GM06990 (cell line): ENCODE measurements around the gene SIM2.

Experiments used
- DNase-seq: peaks from one replicate; pipeline ENCODE4 v3.0.0-alpha.2; 2011; ENCODE audit not compliant: insufficient read length; ENCODE audit errors: extremely low read depth
- H3K27me3 ChIP-seq: replicated peaks from 2 replicates; pipeline ENCODE4 v1.6.0; 2011; ENCODE audit warnings: low read length; ENCODE audit not compliant: control insufficient read depth, insufficient read depth
- H3K36me3 ChIP-seq: 2 replicates; pipeline ENCODE4 v1.5.1; 2011; ENCODE audit warnings: low read length; ENCODE audit not compliant: control insufficient read depth, insufficient read depth
- H3K4me3 ChIP-seq: replicated peaks from 2 replicates; pipeline ENCODE4 v1.5.1; 2011; ENCODE audit warnings: low read depth, mild to moderate bottlenecking, control low read depth, low read length
- TF ChIP-seq, protein P1 (sequence below): IDR thresholded peaks from 2 replicates; pipeline ENCODE4 v1.5.1; 2011; ENCODE audit warnings: low read length, control low read depth, mild to moderate bottlenecking, inconsistent platforms; ENCODE audit not compliant: insufficient read depth, poor library complexity, severe bottlenecking

SIM2 gene

GRCh38 chr21:36706951-36707762 is 8.2 kb downstream of the SIM2 start:
- Histone ChIP-seq H3K36me3 (no peaks in the 10 kb centered on the region), H3K4me3 (no peak overlapping the region), H3K27me3 (peaks cover 8% of the 10 kb centered on the region)
- no peak for DNase-seq
- TF ChIP-seq, protein P1, sequence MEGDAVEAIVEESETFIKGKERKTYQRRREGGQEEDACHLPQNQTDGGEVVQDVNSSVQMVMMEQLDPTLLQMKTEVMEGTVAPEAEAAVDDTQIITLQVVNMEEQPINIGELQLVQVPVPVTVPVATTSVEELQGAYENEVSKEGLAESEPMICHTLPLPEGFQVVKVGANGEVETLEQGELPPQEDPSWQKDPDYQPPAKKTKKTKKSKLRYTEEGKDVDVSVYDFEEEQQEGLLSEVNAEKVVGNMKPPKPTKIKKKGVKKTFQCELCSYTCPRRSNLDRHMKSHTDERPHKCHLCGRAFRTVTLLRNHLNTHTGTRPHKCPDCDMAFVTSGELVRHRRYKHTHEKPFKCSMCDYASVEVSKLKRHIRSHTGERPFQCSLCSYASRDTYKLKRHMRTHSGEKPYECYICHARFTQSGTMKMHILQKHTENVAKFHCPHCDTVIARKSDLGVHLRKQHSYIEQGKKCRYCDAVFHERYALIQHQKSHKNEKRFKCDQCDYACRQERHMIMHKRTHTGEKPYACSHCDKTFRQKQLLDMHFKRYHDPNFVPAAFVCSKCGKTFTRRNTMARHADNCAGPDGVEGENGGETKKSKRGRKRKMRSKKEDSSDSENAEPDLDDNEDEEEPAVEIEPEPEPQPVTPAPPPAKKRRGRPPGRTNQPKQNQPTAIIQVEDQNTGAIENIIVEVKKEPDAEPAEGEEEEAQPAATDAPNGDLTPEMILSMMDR, result no peak

DNA sequence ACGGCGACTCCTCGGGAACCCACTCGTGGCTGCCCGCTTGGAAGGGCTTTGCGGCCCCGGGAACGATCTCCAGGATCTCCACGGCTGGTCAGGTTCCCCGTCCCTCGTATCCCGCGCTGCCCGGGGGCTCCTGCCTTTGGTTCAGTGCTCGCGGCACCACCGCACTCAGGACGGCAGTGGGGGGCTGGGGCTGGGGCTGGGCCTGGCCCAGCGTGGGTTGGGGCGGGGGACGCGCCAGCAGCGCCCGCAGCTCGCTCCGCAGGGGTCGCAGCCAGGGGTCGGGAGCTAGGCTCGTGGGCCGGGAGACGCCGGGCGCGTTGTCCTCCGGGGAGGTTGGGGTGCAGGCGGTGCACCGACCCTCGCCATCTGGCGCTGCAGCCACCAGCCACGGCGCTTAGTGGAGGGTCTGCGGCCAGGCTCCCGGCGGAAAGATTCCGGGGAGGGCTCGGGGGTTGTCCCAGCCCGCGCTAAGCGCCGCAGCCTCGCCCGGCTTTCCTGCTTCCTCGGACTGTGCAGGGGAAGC is 8.9 kb downstream of the SIM2 start:
- TF ChIP-seq, protein P1, result no peak
- Histone ChIP-seq H3K36me3 (no peaks in the 10 kb centered on the region), H3K4me3 (no peak overlapping the region), H3K27me3 (peaks cover 7% of the 10 kb centered on the region)
- no peak for DNase-seq

DNA sequence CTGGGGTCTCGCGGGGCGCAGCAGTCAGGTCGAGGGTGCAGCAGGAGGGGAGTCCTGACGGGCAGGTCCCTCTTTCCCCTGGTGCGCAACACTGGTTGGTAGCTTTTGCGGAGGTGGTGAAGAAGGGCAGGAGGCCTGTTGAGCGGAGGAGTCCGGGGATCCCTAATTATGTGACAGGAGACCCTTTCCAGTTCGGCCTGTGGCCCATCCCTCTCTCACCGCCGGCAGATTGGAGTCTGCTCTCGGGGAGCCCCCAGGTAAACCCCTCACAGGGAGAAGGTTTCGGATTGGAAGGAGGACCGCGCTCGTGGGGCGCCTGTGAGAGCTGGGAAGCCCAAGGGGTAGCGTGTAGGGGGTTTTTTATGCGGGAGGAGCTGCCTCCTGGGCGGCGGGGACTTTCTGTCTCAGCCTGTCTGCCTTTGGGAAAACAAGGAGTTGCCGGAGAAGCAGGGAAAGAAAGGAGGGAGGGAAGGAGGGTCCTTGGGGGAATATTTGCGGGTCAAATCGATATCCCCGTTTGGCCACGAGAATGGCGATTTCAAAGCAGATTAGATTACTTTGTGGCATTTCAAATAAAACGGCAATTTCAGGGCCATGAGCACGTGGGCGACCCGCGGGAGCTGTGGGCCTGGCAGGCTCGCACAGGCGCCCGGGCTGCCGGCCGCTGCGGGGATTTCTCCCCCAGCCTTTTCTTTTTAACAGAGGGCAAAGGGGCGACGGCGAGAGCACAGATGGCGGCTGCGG is 9.5 kb downstream of the SIM2 start:
- Histone ChIP-seq H3K27me3 (peaks cover 3% of the 10 kb centered on the region), H3K4me3 (no peak overlapping the region), H3K36me3 (no peaks in the 10 kb centered on the region)
- DNase-seq, result no peak
- TF ChIP-seq, protein P1, result no peak

GRCh38 chr21:36709030-36709867 is 10.3 kb downstream of the SIM2 start:
- Histone ChIP-seq H3K36me3 (no peaks in the 10 kb centered on the region), H3K27me3 (no peaks in the 10 kb centered on the region; the same call in none of the 2 replicates), H3K4me3 (no peak overlapping the region)
- no peak for DNase-seq
- TF ChIP-seq, protein P1, result no peak

- no peaks in the 10 kb centered on the region for H3K36me3 ChIP-seq
- no peak for DNase-seq
- H3K27me3 ChIP-seq, result no peaks in the 10 kb centered on the region; the same call in none of the 2 replicates
- no peak overlapping the region for H3K4me3 ChIP-seq
- TF ChIP-seq, protein P1, result no peak
Measured at GRCh38 chr21:36709868-36710728, 11.2 kb downstream of the SIM2 start.
